Keratinocyte (primary cell): Measurements from ENCODE around the gene PRPSAP1.

Experiments
- CTCF ChIP-seq, 3 experiments: IDR thresholded peaks in 1 of 3; conservative IDR thresholded peaks in 1 of 3; optimal IDR thresholded peaks in 1 of 3; 2 replicates in 2 of 3; 3 replicates in 1 of 3; pipeline versions ENCODE3 to v1.5.1; 2011; ENCODE audit warnings: low read length in 3 of 3, mild to moderate bottlenecking in 3 of 3, moderate library complexity in 2 of 3, control low read depth in 1 of 3, inconsistent platforms in 1 of 3; ENCODE audit not compliant: insufficient read depth in 2 of 3; ENCODE audit errors: extremely low read depth in 1 of 3
- EZH2 ChIP-seq: IDR thresholded peaks from one replicate; pipeline ENCODE4 v1.6.1; 2012; ENCODE audit warnings: inconsistent platforms, mild to moderate bottlenecking, low read length, moderate library complexity

GRCh38 chr17:76262732-76263344 lies 90.9 kb downstream of the PRPSAP1 start:
- TF ChIP-seq CTCF (optimal IDR thresholded peaks at IDR 0.05 in 1 of 3, IDR thresholded peaks at IDR 0.05 in 1 of 3, conservative IDR thresholded peaks at IDR 0.05 in 1 of 3; ENCODE audit: extremely low read depth in 1 of 3, insufficient read depth in 2 of 3, low read length in 3 of 3) (no peak), EZH2 (no peak)
